MM.1S (cell line): ENCODE data around the gene VSX2.

Experiments
- CTCF ChIP-seq: fragments of 300-600 bp; sonication (generic); IDR thresholded peaks from 2 replicates; pipeline ENCODE4 v1.5.1; 2016; ENCODE audit warnings: antibody characterized with exemption, low read length, mixed read lengths
- EZH2 ChIP-seq: fragments of 300-600 bp; sonication (generic); optimal IDR thresholded peaks from 2 replicates; pipeline ENCODE3; 2017; ENCODE audit warnings: low read depth, mild to moderate bottlenecking, antibody characterized with exemption, low read length, mixed read lengths

GRCh38 chr14:74275241-74275841, 36.1 kb downstream of the VSX2 start:
- TF ChIP-seq CTCF (no peak), EZH2 (no peak)
